Stimulated activated CD4-positive, alpha-beta T cell treated with anti-CD3 and anti-CD28 coated beads, Interleukin-12 subunit alpha, Interleukin-12 subunit beta, amount 100 ng/mL, for 4 hours (primary cell): ENCODE measurements around the gene SUGT1.
"Not testable (repeated sequence)": the region's sequence is repeated elsewhere in the genome, so short reads cannot be mapped to it uniquely, and the experiment has no call there.

ENCODE experiments used
- DNase-seq: peaks from one replicate; pipeline ENCODE4 v3.0.0-alpha.2; 2020

Gene SUGT1

DNA sequence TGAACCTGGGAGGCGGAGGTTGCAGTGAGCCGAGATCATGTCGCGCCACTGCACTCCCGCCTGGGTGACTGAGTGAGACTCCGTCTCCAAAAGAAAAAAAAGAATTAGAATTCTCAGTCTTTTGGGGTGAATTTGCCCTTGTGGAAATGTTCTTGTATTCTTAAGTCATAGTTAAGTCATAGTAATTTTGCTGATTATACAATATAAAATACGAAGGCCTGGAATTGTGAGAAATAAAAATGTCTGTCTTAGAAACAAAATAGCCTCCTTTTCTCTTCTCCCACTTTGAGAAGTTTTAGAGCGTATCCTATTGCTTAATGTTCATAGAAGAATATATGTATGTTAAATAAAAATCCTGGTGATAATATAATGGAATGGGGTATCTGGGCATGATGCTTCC, 18.1 kb downstream of the SUGT1 start:
- DNase-seq = no peak

DNA sequence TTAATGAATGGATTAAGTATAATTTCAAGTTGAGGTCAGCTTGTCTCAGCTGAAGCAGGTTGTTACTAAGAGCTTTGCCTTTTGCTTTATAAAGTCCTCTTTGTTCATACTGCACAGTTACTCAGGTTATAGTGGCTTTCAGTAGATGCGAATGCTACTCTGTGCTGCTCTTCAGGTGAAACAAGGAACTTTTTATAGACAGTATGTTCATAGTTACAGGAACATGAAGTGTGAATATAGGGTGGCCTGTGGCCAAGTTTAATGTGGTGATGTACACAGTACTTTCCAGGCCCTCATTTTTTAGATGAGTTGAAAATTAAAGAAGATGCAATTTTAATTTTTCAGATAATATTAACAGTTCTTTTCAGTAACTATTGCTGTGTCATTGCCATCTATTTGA, 20.8 kb downstream of the SUGT1 start:
- no peak for DNase-seq

DNA sequence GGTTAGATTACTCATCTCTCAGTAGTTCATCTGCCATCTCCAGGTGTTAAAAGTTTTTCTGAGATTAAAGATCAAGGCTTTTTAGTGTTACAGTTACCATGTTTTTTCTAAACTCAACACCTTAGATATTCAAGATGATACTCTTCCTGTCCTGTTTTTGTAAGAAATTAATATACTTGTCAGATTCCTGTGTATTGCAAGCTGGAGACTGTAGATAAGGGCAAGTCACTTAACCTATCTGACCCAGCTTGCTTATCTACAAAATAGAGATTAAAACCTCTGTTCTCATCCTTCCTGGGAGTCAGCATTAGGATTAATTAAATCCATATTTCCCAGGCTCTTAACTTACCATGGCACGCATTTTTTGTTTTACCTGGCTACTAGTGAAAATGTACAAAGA, 25.2 kb downstream of the SUGT1 start:
- no peak for DNase-seq

DNA sequence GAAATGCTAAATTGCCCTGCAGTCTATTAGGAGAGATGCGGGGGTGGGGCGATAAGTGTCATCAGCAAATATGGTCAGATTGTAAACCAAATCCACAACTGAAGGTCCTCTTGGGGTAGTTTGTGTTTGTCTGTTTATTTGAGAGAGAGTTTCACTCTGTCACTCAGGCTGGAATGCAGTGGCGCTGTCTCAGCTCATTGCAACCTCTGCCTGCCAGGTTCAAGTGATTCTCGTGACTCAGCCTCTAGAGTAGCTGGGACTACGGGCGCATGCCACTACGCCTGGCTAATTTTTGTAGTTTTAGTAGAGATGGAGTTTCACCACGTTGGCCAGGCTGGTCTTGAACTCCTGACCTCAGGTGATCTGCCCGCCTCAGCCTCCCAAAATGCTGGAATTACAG, 33.2 kb downstream of the SUGT1 start:
- DNase-seq = not testable (repeated sequence)

DNA sequence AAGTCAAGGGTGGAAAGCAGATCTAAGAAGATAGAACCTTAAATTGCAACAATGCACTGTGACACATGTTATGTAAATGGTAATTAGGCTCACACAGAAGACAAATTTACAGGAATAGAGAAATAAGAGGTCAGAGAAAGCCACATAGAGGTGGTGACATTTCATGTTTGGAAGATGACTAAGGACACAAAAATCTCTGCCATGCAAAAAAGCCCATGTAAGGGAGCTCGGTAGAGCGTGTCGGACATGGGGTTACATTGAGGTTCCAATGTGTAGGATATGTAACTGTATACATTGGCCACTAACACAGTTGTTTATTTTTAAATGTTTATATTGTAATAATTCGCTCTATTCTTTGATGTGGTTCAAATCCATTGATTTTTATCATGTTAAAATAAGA, 33.7 kb downstream of the SUGT1 start:
- DNase-seq = no peak

DNA sequence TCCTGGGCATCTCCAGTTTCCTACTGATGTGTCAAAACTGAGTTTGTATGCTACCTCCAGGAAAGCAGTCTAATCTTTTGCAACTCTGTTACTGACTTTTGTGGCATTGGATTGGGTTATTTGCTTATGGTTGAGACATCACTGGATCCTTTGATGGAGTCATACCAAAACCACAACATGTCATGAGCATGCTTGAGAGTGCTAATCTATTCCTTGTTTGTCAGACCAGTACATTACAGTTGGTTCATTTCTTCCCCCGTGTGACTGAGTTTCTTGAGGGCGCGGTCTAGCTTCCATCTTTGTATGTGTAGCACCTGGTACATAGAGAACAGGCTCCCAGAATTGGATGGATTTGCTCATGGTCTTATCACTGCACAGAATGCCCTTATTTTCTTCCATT, 43.2 kb downstream of the SUGT1 start:
- no peak for DNase-seq

DNA sequence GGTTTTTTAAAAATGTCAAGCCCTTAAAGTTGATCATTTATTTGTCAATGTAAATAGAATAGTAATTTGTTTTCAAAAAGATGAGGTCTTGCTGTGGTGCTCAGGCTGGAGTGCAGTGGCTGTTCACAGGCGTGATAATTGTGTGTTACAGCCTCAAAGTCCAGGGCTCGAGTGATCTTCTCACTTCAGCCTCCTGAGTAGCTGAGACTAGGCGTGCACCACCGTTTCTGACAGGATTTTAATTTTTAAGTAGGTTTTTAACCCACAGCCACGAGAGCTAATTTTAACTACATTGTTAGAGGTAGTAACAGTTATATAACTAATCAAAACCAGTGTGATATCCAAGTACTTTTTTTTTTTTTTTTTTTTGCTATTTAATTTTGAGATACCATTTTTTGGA, 43.9 kb downstream of the SUGT1 start:
- DNase-seq = no peak

DNA sequence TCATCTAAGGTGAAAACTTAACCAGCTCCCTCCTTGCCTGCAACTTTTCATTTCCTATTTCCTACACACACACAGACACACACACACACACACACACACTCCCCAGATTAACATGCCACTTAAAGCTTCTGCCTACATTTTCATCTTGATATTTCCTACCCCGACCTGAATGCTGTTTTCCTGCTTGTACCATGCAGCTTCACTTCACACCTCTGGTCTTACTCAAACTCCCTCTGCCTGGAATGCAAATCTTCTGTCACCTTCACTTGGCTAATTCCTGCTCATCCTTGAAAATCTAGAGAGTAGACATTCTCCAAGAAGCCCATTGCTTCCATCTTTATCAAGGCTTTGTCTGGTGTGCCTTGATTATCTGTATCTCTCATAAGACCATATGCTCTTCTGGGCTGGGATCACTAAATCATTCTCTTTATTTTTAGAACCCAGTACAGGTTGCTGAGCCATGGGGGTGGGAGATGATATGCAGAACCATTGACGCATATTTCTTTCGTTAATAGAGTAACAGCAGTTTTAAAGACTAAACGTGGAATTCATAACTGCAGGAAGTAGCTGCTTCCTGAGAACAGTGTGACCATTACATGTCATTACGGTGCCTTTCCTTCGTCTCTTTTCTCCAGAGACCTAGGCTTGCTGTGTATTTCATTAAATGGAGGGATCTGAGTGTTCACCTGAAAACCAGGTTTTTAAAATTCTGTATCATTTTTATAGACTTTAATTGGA, 49.3 kb downstream of the SUGT1 start:
- DNase-seq = no peak

DNA sequence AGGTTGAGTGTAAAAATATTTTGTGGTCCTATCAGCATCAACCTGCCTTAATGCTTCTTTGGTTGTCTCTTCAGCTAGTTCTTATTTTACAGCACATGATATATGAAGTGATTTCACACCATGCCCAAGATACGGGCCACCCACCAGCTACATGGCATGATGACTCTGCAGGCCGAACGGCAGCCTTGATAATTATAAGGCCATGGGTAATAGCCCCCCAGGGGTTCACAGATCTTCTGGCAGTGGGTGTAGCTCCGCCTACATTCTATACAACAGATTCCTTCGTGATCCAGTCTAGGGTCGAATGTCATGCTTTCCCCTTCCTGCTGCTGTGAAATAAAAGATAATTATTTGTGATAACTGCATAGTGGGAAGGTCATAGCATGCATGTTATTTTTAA, 50.8 kb downstream of the SUGT1 start:
- no peak for DNase-seq

DNA sequence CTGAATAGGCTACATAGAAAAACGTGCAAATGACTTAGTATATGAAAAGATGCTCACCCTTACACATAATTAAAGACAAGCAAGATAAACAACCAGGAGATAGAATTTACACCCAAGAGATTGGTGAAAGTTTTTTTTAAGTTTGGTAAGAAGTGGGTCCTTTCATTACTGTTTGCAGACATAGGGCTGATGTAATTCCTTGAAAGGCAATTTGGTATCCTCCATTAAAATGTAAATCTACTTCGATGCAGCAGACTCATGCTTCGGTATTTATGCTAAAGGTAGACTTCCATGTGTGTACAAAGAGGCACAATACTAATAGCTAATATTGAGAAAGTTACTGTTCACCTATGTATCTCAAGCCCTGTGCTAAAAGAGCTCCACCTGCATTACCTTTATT, 53.4 kb downstream of the SUGT1 start:
- DNase-seq = no peak

DNA sequence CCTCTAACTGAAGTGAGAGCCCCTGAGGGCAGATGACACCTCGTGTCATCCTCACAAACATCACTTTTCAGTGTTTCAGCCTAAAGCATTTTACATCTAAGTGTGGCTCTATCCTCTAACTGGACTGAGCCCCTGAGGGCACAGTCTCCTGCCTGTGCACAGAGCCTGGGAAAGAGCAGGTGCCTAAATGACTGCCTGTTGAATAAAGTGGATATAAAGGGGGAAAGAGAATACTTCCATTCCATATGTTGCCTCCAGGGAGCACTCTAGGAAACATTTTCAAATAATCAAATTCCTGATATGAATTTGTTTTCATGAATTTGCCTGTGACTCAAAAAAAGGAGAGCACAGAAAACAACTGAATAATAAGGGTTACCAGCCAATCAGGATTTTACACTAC, 54.7 kb downstream of the SUGT1 start:
- DNase-seq = no peak

DNA sequence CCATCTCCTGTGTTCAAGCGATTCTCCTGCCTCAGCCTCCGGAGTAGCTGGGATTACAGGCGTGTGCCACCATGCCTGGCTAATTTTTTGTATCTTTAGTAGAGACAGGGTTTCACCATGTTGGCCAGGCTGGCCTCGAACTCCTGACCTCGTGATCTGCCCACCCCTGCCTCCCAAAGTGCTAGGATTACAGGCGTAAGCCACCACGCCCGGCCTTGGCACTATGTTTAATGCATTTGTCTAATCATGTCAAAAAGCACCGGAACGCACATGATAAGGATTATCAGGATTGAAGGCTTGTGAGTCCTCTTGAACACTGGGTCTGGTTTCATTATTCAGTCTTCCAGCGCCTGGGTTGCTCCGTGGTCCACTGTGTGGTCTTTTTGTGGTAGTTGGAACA, 55.6 kb downstream of the SUGT1 start:
- DNase-seq = not testable (repeated sequence)

DNA sequence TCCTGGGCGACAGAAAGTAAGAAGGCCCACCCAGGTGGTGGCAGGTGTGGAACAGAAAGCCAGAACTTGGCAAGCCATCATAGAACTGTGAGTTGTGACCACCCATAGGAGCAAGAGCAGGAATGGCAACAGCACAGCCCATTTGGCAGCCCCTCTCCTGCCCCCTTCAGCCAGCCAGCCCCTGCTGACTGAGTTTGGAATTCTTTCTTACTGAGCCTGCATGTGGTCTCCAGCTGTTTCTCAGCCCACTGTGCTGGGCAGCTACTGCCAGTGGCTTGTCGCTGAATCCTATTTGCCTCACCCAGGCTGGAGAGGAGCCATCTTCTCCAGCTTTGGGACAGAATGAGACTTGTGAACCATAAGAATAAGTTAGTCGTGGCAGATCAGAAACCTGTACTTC, 58.6 kb downstream of the SUGT1 start:
- no peak for DNase-seq

DNA sequence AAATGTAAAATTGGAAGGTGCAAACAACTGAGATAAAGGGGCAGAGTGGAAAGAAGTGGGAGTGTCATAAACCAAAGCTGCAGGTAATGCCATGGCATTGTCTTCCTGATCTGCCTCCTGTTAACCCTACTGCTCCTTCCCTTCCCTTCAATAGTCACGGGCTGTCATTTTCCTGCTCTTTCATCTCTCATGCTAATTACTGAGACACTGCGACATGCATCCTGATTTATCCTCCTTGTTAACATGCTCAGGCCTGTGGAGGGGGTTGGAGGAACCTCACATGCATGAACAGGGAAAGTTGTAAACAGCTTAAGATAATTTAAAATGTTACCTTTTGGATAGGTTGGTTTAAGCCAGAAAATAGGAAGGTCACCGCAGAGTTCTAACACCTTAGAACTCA, 59.7 kb downstream of the SUGT1 start:
- no peak for DNase-seq

DNA sequence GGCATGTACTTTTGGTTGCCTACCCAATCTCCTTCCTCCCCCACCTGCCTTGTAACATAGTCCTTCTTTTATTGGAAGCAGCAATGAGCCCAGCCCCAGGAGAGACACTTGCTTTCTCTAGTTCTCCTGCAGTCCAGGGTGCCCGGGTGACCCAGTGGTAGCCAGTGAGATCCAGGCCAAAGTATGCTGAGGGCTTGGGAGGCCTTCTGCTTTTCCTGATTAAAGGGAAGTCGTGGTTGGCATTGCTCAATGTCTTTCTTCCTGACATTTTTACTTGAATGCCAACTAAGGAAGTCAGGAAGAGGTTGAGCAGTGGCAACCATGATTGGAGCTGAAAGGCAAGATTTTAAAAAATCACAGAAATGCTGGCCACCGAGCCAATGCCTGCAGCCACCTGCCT, 61.3 kb downstream of the SUGT1 start:
- no peak for DNase-seq

DNA sequence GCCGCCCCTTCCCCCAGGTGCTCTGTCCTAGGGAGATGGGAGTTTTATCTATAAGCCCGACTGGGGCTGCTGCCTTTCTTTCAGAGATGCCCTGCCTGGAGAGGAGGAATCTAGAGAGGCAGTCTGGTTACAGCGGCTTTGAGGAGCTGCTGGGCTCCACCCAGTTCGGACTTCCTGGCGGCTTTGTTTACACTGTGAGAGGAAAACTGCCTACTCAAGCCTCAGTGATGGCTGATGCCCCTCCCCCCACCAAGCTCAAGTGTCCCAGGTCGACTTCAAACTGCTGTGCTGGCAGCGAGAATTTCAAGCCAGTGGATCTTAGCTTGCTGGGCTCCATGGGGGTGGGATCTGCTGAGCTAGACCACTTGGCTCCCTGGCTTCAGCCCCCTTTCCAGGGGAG, 68.3 kb downstream of the SUGT1 start:
- DNase-seq = not testable (repeated sequence)

DNA sequence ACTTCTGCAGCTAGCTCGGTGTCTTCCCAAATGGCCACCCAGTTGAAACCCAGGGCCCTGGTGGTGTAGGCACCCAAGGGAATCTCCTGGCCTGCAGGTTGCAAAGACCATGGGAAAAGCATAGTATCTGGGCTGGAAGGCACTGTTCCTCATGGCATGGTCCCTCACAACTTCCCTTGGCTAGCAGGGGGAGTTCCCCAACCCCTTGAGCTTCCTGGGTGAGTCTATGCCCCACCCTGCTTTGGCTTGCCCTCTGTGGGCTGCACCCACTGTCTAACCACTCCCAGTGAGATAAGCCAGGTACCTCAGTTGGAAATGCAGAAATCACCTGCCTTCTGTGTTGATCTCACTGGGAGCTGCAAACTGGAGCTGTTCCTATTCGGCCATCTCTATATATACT, 68.7 kb downstream of the SUGT1 start:
- DNase-seq = not testable (repeated sequence)

DNA sequence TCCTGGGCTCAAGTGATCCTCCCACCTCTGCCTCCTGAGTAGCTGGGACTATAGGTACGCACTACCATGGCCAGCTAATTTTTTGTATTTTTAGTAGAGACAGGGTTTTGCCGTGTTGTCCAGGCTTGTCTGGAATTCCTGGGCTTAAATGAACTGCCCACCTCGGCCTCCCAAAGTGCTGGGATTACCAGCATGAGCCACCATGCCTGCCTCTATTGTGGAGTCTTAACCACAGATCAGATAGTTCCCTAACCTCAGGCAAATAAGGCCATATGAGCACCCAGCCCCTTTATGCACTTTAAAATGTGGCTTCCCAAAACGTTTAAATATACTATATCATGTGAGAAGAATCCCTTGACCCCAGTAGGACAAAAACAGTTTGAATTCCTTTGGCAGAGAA, 70.5 kb downstream of the SUGT1 start:
- DNase-seq = no peak

DNA sequence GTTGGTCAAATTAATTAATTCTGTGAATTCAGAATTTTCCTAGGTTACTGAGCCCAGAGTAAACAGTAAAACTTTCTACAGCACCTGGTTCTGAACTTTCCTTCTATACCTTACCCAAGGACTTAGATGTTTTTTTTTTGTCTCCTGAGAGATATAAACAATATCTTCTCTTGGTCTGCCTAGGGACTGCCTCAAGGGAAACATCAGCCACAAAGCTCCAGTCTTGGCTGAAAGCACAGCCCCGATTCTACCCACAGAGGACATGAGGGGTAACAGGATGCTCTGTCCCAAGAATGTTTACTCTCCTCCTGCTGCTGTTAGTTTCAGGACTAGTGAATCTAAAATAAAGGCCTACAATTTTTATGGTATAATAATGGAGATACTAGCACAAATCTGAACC, 72.7 kb downstream of the SUGT1 start:
- no peak for DNase-seq

DNA sequence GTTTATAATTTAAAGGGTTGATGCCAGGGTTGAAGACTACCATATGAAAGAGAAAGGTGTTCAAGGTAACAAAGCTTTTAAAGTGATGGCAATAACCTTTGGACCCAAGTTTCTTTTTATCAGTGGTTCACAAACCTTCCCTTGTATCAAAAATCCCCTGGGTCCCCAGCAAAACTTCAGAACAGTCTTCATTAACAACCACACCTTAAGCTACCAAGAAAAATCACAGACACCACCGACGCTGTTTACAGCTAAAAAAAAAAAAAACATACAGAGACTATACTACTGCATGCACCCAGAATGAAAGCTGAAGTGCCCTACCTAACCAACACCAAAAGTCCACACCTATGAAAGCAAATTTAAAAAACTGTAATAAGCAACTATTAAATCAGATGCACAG, 73.6 kb downstream of the SUGT1 start:
- DNase-seq = no peak

DNA sequence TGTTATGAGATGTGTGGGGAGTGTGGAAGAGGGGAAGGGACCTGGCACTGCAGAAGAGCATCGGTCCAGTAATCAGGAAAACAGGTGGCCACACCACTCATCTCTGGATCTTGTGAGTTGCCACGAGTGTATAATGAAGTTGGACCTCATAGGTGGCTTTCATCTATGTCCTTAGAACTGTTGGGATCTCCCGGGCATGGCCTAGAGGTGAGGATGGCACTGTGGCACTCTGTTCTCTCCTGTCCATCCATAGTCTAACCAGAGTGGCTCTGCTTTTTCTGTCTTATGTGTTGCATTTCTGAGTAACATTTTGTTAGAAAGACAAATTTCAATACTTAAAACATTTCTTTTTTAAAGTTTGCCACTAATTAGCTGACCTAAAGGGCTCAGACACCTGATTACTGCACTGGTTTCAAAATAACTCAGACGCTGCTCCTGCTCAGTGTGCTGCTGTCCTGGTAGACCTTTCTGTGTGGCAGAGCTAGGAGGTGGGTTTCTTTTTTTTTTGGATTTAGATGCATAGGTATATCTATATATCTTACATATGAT, 81.5 kb downstream of the SUGT1 start:
- no peak for DNase-seq

DNA sequence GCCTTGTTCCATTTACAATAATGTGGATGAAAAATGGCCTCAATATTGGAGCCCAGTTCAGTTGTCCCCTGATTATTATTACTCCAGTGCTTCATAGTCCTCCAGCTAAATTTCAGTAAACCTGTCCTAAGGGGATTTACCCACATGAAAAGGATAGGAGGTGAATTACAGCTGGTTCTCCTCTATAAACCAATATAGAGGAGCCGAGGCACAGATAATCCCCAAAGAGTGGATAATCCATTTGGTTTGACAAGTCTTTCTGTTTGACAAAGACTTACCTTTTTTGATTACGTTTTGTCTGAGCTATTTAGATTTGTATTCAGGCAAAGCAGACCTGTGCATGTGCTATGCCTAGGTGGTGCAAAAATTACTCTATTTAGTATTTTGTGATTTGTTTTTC, 84.3 kb downstream of the SUGT1 start:
- DNase-seq = no peak

DNA sequence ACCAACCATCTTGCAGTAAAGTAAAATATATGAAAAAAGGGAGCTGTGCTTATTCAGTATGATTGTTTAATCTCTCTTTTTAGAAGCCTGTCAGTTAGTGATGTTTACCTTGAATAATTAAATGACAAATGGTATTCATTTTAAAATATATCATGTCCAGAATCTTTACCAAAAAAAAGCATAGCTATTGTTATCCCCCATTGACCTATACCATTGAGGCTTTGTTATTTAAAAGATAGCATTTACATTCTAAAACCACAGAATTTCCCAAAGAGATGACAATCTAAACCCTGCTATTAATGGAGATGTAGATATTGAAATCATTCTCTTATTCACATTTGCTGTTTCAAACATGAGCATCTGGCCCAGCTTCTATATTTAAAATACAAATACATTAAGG, 84.8 kb downstream of the SUGT1 start:
- no peak for DNase-seq

DNA sequence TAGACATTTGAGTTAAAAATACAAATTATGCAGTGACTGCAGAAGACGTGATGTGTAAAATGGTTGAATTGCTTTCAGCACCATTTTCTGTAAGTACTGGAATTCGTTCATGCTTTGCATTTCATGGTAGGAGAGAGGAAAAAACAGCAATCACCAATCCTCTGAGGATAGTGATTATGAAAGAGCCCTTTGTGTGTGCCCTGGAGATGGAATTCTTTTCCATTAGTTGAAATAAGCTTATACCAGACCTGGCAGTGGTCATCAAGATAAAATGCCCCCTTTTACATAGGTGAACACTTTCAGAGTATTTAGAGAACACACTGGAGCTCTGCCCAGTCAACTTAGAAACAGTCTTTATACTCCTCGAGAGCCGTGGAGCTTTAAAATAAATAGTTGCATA, 85.3 kb downstream of the SUGT1 start:
- DNase-seq = no peak

DNA sequence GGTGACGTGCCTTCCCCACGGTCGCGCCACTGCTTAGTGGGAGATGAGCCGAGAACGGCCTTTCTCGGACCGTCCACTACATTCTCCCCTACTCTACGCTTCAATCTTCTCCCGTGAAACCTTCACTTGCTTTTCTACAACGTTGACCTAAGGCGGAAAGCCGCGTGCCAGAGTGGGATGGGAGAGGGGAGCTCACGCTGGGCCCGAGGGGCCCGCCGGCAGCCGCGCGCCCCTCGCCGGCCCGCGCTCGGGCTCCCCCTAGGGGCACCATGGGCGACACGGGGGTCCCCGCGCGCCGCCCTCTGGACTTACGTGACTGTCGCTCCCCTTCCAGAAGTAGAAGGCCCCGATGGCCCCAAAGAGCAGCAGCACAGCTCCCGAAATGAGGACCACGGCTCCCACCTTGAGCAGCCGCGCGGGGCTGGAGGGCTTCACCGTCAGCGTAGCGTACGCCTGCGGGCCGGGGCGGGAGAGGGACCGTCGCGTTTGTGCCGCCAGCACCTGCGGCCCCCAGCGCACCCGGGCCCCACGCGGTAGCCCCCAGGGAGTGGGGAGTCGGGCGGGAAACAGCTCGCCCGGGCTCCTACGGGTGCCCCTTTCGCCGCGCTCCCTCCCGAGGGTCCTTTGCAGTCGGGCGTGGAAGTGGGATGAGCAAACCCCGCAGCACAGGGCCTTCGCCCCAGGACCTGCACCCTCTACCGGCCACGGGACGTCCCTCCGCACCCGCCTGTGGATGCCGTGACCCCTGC, 86.3 kb downstream of the SUGT1 start:
- DNase-seq = peak; percentile 10
